ENCODE measurements around the gene ASTN2.
"Not testable (repeated sequence)": the region's sequence is repeated elsewhere in the genome, so short reads cannot be mapped to it uniquely, and the experiment has no call there.

Gene ASTN2

DNA sequence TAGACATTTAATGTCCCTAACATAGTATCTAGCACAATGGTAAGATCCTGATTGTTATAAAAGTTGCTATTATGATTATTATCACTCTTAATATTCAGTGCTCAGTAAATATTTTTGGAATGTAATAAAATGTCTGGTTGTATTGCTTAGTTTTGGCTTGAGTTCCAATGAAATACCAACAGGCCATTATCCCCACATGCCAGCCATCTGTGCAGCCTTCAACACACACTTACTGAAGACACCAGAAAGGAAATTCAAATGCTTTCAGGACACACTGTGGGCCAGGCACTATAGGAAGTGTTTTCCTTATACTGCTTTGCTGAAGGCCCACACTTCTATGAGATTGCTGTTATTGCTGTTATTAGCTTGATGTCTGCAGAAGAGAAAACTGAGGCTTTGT is 570.2 kb downstream of the ASTN2 start:
- DNase-seq, result no peak

DNA sequence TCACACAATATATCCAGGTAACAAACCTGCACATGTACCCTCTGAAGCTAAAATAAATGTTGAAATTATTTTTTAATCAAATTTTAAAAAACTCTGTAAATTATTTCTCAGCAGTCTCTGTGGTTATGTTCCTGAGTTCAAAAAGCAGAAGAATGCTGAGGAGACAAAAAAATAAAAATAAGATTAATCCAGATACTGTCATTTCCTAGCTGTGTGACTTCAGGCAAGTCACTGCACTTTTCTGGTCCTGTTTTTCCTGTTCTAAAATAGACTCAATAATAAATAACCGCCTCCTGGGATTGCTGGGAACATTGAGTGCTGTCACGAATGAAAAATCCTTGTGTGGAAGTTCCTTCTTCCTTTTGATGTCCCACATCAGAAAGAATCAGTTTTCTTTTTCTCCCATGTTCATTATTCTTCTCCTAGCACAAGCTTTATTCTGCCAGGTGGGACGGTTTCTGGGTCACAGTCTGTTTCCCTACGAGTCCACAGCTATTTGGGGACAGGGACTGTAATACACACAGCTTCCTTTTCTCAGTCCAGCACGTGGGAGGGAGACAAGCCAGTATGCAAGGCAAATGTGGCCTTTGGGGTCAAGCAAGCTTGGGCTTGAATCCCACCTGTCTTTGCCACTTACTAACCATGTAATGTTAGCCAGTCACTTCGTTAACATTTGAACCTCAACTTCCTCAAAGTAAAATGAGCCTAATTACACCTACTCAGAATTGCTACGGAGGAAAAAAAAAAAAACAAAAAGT is 570.8 kb downstream of the ASTN2 start:
- DNase-seq, result peak; percentile 5

DNA sequence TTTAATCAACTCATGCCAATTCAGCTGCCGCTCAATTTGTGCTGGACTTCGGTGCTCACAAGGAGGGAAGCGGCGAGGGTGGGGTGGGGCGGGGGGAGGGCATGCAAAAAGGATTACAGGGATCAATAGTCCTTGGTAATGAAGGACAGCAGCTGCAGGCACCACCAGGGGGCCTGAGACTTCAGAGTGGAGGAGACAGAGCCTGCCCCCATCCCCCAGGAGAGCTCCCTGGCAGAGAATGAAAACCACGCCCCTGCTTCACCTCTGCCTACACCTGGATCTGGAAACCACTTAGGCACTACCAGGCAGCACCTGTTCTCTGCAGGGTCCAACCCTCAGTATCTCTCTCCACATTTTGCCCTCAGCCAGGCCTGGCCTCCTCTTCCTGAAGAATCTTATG is 572.2 kb downstream of the ASTN2 start:
- no peak for DNase-seq

DNA sequence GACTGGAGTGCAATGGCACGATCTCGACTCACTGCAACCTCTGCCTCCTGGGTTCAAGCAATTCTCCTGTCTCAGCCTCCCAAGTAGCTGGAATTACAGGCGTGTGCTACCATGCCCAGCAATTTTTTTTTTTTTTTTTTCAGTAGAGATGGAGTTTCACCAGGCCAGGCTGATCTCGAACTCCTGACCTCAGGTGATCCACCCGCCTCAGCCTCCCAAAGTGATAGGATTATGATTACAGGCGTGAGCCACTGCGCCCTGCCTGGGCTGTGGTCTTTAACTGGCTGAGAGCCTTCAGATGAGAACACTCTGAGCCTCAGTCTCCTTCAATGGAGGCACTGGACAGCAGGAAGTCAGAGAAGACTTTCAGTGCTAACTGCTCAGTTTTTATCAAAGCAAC is 576.4 kb downstream of the ASTN2 start:
- DNase-seq, result not testable (repeated sequence)

DNA sequence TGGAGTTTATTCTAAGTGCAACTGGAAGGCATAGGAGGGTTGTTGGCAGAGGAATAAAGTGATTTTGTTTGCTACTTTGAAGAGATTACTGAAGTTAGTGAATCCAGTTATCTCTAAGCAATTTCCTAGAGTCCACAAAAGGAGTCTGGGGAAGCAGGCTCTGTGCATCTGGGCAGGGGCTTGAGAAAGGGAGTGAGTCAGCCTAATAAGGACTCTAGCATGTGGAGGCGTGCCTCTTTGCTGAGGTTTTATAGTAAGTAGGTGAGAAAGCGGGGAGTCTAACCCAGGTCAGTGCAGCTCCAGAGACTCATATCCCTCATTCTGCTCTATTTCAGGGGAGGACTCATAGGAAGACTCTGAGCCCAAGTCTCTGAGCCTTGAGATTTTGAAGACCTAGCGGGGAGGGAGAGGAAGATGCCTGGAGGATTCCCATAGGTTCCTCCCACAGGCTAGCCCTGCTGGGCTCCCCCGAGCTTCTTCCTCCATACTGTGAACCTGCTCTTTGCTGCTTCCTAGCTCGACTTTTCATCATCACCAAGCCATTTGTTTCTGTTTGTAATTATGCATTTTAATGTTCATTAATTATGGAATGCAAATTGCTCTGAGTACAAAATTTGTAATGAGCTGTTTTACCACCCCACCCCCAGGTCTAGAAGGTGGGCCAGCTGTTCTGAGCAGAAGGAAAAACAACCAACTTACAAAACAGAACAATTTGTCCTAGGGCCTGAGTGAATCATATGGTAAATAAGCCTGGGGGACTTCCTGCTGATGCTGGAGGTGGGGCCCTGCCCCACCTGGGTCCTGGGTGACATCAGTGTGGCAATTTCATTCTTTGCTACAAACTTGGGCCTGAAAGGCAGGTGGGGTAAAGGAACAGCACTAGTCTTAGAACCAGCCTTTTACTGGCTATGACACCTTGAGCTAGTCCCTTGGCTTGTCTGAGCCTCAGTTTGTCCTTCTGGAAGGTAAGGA is 577.6 kb downstream of the ASTN2 start:
- DNase-seq, result no peak

DNA sequence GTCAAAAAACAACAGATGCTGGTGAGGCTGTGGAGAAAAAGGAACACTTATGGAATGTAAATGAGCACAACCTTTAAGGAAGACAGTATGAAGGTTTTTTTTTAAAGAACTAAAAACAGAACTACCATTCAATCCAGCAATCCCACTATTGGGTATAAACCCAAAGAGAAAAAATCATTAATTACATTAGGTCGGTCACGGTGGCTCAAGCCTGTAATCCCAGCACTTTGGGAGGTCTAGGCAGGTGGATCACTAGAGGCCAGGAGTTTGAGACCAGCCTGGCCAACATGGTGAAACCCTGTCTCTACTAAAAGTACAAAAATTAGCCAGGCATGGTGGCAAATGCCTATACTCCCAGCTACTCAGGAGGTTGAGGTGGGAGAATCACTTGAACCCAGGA is 584.5 kb downstream of the ASTN2 start:
- DNase-seq, result not testable (repeated sequence)

DNA sequence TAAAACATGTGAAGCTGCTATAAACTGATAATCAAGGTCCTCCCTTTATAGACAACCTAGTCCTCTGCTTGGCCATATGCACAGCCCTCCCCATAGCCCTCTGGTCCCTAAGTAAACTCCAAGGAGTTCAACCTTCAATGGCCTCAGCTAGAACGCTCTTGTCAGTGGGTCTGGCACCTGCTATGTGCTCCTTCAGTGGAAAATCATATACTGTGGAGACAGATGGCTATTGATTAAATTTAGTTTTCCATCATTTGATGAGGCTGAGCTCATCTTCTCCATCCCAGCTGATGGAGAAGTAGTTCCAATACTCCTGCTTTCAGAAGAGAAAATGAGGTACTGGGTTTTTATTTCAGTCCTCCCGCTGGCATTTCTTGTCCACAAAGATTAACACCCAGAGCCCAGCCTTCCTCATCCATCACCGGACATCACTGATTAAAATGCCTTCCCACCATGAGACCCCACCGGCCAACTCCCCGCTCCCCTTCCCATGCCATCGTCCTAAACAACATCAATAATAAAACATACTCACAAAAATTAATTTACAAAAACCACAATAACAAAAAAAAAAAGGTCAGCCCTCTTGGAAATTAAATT is 593.1 kb downstream of the ASTN2 start:
- no peak for DNase-seq

DNA sequence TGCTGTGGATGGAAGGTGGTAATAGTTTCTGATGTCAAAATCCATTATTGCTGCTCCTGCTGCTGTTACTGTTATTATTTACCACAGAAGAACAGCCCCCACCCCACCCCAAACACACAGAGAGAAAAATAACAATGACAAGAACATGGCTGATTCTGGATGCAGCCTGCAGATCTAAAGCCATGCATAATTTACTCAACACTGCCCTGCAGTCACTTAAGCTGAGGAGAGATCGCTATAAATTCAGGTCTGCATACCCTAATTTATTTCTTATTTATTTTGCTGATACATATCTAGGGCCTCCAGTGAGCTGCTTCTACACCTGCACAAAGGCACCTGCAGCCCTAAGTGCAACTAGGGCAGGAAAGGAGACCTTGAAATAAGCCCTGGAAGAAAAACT is 595.7 kb downstream of the ASTN2 start:
- no peak for DNase-seq

DNA sequence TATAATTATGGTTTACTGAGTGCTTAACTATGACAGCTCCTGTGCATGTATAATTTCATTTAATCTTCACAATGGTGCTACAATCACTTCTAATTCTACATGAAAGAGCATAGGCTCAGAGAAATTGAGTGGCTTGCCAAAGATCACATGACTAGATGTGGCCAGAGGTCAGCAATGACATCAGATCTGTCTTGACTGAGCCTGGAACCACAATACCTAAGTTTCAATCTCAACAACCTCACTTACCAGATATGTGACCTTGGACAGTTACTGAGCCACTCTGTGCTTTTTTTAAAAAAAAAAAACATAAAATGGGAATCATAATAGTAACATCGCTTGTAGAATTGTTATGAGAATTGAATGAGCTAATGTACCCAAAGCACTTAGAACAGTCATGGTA is 597.1 kb downstream of the ASTN2 start:
- no peak for DNase-seq

DNA sequence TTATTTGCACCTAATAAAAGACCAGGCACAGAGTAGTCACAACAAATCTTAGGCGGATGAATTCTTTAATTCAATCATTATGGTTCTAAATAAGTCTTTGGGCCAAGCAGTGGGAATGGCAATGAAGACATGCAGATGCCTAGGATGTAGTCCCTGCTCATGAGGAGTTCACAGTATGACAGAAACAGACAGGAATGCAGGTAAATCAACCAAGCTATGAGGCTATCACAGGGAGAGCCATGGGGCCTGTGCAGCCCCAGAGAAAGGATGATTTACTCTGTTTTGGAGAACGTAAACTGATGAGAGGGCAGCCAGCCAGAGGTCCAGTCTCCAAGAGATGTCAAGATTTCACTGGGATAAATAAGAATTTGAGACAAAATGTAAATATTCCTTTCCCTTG is 598.4 kb downstream of the ASTN2 start:
- no peak for DNase-seq

DNA sequence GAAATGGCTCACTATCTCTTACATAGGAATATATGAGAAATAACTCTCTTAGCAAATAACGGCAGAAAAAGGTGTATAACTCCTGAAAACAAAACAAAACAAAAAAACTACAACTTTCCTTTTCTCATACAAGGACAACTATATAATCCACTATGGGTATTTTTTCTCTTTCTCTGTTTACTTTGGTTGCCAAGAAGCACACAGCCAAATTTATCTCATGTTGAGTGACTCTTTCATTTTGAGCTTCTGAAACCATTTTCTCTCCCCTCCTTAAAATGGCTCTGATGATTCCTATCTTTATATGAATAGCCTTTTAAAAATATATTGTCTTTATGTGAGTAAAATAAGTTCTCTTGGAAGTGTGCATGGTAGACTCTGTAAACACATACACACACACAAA is 599.0 kb downstream of the ASTN2 start:
- no peak for DNase-seq

DNA sequence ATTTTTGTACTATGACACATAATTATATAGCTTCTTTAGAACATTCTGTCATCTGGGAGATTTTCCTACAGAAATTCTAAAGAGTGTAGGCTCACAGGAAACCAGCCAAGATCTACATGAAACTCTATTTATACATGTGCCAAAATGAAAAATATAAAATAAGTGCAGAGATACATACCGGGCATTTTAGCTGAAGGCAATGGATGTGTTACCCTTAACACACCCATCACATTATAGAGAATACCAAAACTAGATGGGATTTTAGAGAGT is 601.9 kb downstream of the ASTN2 start:
- DNase-seq, result no peak

DNA sequence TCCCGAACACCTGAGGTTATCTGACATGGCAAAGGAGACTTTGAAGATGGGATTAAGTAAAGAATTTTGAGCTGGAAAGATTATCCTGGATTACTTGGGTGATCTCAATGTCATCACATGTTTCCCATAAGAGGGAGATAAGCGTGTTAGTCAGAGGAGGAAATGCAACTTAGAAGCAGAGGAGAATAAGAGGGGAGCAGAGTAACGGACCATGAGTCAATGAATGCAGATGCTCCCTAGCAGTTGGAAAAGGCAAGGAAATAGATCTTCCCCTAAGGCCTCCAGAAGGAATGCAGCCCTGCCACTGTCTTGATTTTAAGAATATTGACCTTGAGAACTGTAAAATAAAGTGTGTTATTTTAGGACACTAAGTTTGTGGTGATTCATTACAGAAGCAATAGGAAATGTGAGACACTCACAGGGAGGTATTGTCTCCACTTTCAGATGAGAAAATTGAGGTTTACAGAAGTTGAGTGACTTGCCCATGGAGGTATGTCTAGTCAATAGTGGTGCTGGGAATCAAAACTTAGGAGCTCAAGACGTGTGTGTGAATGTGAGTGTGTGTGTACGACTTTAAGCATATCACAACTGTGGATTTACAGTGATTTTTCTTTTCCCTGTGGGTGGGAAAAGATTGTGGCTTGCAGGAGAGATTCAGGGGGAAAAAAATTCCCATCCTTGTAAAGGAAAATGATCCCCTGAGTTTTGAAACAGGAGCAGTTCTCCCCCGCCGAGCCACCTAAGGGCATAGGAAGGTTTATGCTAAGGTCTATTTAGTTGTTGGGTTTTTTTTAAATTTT is 602.4 kb downstream of the ASTN2 start:
- DNase-seq, result no peak

DNA sequence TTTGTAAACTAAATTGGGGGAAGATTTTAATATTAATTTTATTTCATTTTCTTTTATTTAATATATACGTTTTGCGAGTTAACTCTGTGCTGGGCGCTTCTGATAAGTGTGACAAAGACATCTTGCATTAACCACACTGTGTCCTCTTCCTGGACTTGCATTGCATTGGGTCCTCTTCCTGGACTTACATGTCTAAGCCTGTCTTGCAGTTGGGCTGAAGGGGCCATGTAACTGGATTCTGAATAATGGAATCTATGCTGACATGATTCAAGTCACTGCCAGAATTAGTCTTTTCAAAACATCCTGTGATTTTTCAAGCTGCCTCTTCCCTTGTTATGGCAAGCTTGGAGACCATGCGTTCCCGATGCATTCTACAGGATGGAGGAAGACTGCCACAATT is 605.2 kb downstream of the ASTN2 start:
- no peak for DNase-seq

DNA sequence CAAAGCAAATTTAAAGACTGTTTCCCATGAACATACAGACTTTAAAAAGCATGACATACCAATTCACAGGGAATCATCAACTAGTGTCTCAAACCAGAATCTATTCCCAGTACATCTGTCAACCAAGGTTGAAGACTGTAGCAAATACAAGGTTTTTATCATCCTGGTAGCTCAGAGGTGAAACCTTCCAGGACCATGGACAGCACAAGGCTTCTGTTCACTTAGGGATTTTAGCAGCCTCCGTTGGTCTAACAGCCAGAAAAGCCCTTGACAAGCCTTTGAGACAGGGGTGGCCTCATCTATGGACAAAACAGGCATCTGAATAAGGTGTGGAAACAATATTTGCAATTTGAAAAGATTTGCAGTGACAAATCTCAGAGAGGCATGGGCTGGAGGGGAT is 608.8 kb downstream of the ASTN2 start:
- no peak for DNase-seq

DNA sequence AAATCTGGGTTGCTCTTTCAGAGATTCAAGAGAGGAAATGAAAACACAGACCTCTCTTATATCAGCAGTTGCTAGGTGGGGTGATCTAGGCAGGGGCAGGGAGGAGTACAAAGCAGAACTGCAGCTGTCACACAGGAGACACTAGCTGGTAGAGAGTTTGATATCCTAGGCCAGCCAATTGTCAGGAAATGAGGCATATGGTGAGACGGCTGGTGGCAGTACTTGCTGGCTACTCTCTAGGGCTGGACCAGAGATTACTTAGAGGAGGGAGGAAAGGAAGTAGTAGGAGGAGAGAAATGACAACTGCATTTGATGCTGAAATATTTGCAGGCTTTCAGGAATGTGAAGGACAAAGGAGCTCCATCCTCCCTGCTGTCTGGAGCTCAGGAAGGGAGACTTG is 614.0 kb downstream of the ASTN2 start:
- DNase-seq, result no peak

DNA sequence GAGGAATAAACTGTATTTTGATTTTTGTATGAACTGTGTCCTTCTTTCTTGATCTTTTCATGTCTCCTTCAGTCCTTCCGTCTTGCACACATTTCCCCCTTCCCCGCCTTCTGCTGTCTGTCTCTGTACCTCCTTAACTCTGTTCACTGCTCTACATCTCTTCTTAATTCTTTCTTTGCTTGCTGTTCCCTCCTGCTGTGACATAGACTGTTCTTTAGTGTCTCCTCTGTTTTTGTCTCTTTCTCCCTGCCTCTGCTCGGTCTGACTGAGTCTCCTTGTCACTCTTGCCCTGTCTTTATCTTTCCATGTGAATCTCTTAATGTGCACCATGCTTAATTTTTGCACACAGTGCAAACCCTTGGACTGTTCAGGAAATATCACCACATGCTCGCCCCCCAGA is 614.8 kb downstream of the ASTN2 start:
- DNase-seq, result no peak

DNA sequence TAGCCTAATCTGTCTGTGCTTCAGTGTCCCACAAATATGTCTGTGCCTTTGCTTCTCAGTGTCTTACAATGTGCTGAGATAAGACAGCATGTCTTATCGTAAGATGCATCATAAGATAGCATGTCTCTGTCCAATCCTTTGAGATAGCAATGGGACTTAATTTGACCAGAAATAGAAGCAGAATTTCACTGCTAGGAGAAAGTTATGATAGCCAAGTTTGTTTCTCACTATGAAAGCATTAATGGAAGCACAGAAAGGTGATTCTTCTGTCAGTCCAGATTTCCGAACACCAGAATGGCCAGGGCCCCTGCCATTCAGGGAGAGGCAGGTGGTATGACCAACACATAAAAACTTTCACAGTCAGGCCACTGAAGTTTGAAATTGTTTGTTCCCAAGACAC is 616.3 kb downstream of the ASTN2 start:
- DNase-seq, result no peak

DNA sequence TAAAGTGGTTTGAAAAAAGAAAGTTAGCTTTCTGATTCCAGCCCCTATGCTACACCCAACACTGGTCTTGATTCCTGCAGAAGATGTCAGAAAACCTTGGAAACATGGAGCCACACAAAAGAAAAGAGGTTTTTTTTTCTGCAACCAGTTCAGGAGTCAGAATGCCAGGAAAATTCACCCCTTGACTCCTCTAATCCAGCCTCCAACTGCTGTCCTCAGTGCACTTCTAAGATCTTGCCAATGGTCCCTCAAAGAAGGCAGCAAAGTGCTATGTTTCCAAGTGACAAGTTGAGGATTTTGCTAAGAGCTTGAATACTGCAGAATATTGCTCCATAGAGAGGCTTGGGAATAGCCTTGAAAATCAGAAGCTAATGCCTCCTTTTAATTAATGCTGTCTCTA is 617.6 kb downstream of the ASTN2 start:
- DNase-seq, result no peak

DNA sequence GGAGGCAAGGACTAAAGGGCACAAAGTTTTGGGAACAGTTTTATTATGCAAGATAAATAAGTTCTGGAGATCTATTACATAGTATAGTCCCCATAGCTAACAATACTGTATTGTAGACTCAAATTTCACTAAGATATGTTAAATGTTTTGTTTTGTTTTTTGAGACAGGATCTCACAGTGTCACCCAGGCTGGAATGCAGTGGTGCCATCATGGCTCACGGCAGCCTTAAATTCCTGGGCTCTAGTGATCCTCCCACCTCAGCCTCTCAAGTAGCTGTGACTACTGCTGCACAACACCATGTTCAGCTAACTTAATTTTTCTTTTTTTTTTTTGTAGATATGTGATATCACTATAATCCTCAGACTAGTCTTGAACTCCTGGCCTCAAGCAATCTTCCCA is 618.2 kb downstream of the ASTN2 start:
- no peak for DNase-seq

DNA sequence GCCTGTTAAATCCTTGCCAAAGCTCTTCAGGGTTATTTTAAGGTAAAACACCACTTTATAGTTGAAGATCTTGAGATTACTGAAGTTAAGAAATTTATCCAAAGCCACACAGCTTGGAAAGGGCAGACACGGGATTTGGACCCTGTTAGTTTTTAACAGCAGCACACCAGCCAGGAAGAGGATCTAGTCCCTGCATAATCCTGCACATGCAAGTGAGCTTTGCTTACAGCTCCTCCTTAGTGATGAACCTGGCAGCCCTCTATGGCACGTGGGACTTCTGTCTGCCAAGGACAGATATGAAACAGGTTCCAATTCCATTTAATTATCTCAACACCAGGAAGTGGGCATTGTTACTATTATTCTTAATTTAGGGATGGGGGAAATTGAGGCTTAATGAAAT is 619.0 kb downstream of the ASTN2 start:
- no peak for DNase-seq

DNA sequence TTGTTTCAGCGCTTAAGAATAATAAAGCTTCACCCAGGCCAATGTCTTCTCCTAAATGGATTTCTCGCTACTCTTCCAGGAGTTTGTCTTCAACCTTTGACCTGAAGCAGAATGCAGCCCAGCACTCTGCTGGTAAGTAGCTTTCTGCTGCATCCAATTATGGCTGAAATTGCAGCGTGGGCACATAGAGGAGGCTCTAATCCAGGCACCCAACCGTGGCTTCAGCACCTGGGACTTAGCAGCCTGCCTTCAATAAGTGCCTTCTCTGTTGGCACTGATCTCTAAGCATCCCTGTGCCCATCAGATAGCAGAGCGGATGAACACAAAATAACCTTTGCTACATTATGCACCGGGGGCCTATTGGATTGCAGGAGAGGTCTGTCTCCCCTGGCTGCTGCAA is 622.6 kb downstream of the ASTN2 start:
- DNase-seq, result no peak

DNA sequence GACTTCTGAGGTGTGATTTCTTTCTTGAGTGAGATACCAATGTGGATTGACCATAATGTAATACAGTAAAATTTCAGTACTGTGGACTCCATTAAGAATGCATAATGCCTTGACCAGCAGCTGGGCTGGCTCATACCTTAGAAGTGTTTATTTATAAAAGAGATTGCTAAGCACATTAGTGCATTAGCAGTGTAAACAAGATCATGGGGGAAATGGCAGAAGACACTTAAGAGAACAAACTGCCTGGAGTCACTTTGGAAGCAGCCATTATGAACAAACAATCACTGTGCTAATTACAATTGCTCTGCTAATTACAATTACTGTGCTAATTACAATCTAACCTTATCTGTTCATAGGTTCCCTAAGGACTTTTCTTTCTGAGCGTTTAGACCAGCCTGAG is 623.5 kb downstream of the ASTN2 start:
- DNase-seq, result no peak
